GM19035 (cell line): ENCODE results near the gene DCP2.

ENCODE experiments used
- ATAC-seq: cut with Tn5 transposase; IDR thresholded peaks from one replicate; pipeline ENCODE4 v1.9.1; 2021; ENCODE audit not compliant: unreplicated experiment

DCP2 gene

GRCh38 chr5:113062869-113063508 lies 86.4 kb downstream of the DCP2 start:
- ATAC-seq, result no peak

GRCh38 chr5:113063927-113064326 lies 87.3 kb downstream of the DCP2 start:
- no peak for ATAC-seq

- ATAC-seq, result no peak
Measured at GRCh38 chr5:113064806-113065205, 88.2 kb downstream of the DCP2 start.

- ATAC-seq, result no peak
Measured at GRCh38 chr5:113065626-113066025, 89.0 kb downstream of the DCP2 start.

GRCh38 chr5:113067635-113068344 lies 91.2 kb downstream of the DCP2 start:
- no peak for ATAC-seq

- no peak for ATAC-seq
Measured at GRCh38 chr5:113068559-113068958, 92.0 kb downstream of the DCP2 start.
